SK-N-MC (cell line): ENCODE data around the gene MLH1.

Experiments
- DNase-seq: peaks from one replicate; pipeline ENCODE4 v3.0.0-alpha.2; 2011; ENCODE audit warnings: low read depth, low spot score
- H3K27ac ChIP-seq: fragments of 200-600 bp; sonication (generic); 2 replicates; pipeline ENCODE4 v1.5.1; 2016; ENCODE audit warnings: mixed run types
- H3K36me3 ChIP-seq: fragments of 200-600 bp; sonication (generic); 2 replicates; pipeline ENCODE4 v1.6.1; 2017; ENCODE audit warnings: antibody characterized with exemption, low read length, mixed read lengths; ENCODE audit not compliant: insufficient read depth
- H3K4me3 ChIP-seq: fragments of 200-600 bp; sonication (generic); 2 replicates; pipeline ENCODE4 v1.5.1; 2016
- H3K9ac ChIP-seq: fragments of 200-600 bp; sonication (generic); 2 replicates; pipeline ENCODE4 v1.8.0; 2017; ENCODE audit warnings: mixed run types, mixed read lengths; ENCODE audit not compliant: insufficient read length
- H3K9me3 ChIP-seq: fragments of 200-600 bp; sonication (generic); 2 replicates; pipeline ENCODE4 v1.6.1; 2017; ENCODE audit warnings: low read depth, mild to moderate bottlenecking, antibody characterized with exemption, low read length, moderate library complexity, mixed read lengths
- EZH2 ChIP-seq: fragments of 200-600 bp; sonication (generic); IDR thresholded peaks from one replicate; pipeline ENCODE4 v1.6.1; 2017; ENCODE audit warnings: antibody characterized with exemption
- FOXP2 ChIP-seq: optimal IDR thresholded peaks from 2 replicates; pipeline ENCODE3; 2011; ENCODE audit warnings: mild to moderate bottlenecking, moderate library complexity; ENCODE audit not compliant: insufficient read depth; ENCODE audit errors: extremely low read length, control extremely low read depth
- POLR2AphosphoS5 ChIP-seq: IDR thresholded peaks from 2 replicates; pipeline ENCODE4 v1.6.1; 2012; ENCODE audit warnings: mild to moderate bottlenecking, low read depth, low read length, borderline replicate concordance

The MLH1 gene

DNA sequence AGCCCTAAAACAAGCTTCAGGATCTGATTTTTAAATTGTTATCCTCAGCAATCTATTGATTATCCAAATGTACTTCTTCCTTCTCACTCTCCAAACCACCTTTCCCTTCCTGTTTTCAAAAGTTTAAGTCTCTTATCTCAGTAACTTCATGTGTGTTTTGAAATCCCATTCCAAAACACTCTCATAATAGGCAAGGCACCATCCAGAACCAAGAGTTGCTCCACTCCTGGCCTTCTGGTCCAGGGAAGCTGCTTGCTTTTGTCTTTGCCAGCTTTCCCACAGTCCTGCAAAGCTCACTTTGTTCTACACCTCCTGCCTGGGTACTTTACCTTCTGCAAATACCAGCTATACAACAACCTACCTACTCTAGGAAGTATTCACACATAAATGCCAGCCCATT is 63.5 kb downstream of the MLH1 start:
- TF ChIP-seq EZH2 (no peak), FOXP2 (no peak), POLR2AphosphoS5 (no peak)
- H3K4me3 ChIP-seq = no peak overlapping the region
- H3K36me3 ChIP-seq = peaks cover 8% of the 10 kb centered on the region; the same call in 1 of the 2 replicates
- no peak overlapping the region for H3K27ac ChIP-seq
- H3K9ac ChIP-seq = no peak overlapping the region
- H3K9me3 ChIP-seq = no peaks in the 10 kb centered on the region
- DNase-seq = no peak

DNA sequence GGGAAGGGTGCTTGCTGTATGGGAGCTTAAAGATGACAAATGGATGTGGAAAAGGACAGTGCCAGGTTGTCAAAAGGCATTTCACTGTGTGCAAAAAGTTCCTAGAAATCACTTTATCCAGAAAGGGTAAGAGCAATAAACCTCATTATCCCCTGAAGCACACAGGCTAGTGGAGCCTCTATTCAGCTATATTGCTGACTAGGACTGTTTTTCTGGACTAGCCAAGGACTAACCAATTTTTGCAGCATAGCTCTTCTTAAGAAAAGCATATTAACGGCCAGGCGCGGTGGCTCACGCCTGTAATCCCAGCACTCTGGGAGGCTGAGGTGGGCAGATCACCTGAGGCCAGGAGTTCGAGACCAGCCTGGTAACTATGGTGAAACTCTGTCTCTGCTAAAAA is 64.8 kb downstream of the MLH1 start:
- Histone ChIP-seq H3K9ac (no peak overlapping the region), H3K9me3 (no peaks in the 10 kb centered on the region), H3K4me3 (no peak overlapping the region), H3K36me3 (peaks cover 8% of the 10 kb centered on the region; the same call in 1 of the 2 replicates), H3K27ac (no peak overlapping the region)
- TF ChIP-seq EZH2 (no peak), FOXP2 (no peak), POLR2AphosphoS5 (no peak)
- DNase-seq = no peak

DNA sequence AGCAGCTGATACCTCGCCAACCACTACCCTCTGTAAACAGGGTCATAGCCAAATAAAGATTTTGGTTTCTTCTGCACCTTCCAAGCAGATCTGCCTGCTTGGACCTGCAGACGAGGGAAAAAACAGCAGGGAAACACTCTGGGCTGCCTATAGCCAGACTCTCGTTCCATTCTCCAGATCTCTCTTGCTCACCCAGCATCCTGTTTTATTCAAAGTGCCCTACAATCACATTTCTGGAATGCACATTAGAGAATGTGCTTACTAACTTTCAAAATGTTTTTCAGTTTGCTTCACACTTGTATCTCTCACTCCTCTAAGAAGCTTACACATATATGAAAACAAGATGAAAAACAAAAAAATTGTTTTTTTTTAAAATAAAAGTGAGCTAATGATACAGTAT is 71.4 kb downstream of the MLH1 start:
- H3K9ac ChIP-seq = no peak overlapping the region
- no peak overlapping the region for H3K27ac ChIP-seq
- no peaks in the 10 kb centered on the region for H3K36me3 ChIP-seq
- no peaks in the 10 kb centered on the region for H3K9me3 ChIP-seq
- TF ChIP-seq FOXP2 = no peak
- TF ChIP-seq EZH2 = no peak
- no peak for TF ChIP-seq POLR2AphosphoS5
- no peak for DNase-seq
- H3K4me3 ChIP-seq = no peak overlapping the region

DNA sequence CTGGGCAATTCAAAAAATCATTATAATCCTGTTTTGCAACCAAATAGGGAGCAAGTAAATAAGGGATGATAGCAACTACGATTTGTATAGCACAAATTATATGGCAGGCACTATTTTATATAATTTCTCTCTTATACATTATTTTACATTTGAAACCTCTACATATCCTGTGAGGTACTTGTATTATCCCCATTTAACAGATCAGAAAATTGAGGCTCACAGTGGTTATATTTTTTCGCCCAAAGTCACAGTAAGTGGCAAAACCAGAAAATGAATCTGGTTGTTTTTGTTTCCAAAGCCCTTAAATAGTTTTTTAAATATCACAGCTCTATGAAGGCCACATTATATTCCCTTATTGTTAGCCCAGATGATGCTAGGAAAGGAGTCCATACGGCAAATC is 74.3 kb downstream of the MLH1 start:
- no peak overlapping the region for H3K27ac ChIP-seq
- H3K36me3 ChIP-seq = no peaks in the 10 kb centered on the region
- TF ChIP-seq FOXP2 (no peak), POLR2AphosphoS5 (no peak), EZH2 (no peak)
- H3K4me3 ChIP-seq = no peak overlapping the region
- H3K9me3 ChIP-seq = no peaks in the 10 kb centered on the region
- no peak for DNase-seq
- H3K9ac ChIP-seq = no peak overlapping the region

DNA sequence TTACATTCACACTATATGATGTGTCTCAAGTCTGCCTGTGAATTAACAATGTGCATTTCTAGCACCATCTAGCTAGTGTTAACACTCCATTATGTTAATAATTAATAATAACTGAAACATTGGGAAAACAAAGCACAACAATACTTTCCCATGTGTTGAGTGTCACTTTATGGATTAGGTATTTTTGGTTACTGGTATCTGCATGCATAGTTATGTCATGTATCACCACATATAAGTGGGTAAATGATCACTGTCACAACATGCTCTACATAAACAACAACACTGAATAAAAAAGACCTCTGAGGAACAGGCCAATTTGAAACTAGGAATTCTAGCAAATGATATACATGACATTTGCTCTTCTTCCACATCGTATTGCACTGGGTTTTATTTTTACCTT is 74.7 kb downstream of the MLH1 start:
- no peak for DNase-seq
- Histone ChIP-seq H3K4me3 (no peak overlapping the region), H3K27ac (no peak overlapping the region), H3K36me3 (no peaks in the 10 kb centered on the region), H3K9ac (no peak overlapping the region), H3K9me3 (no peaks in the 10 kb centered on the region)
- TF ChIP-seq EZH2 = no peak
- TF ChIP-seq FOXP2 = no peak
- no peak for TF ChIP-seq POLR2AphosphoS5

DNA sequence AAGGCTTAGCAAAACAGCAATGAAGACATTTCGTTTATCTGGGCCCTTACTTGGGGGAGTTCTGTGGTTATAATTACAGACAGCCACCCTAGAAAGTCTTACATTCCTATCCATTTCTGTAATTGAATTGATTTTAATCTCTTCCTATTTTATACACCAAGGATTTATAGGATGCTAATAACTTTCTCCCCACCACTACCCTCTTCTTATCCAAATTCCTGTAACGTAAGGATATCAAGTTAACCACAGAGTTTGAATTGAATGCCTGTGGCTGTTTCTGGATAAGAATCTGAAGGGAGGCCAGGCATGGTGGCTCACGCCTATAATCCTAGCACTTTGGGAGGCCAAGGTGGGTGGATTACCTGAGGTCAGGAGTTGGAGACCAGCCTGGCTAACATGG is 78.6 kb downstream of the MLH1 start:
- TF ChIP-seq POLR2AphosphoS5 (no peak), FOXP2 (no peak), EZH2 (no peak)
- Histone ChIP-seq H3K9me3 (no peaks in the 10 kb centered on the region), H3K36me3 (no peaks in the 10 kb centered on the region), H3K9ac (no peak overlapping the region), H3K27ac (no peak overlapping the region), H3K4me3 (no peak overlapping the region)
- DNase-seq = no peak

DNA sequence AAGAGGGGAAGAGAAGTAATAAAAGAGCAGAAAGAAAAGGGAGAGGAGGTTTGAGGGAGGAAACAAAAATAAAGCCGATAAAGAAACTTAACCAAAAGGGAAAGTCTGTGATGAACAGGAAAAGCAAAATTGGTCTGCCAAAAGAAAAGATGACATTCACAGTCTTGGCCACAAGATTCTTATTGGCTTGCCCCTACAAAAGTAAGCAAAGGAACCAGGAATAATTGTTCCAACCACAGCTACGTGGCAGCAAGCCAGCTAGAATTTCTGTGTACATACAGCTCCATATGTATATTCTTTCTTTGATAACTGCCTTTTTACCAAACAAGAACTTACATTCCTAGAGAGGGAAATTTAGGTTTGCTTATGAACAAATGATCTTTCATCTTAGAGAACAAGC is 79.6 kb downstream of the MLH1 start:
- TF ChIP-seq POLR2AphosphoS5 = peak; percentile 20; the same call in 1 of the 2 replicates
- TF ChIP-seq EZH2 = no peak
- peak; percentile 65 for TF ChIP-seq FOXP2
- Histone ChIP-seq H3K9ac (no peak overlapping the region), H3K9me3 (no peaks in the 10 kb centered on the region), H3K27ac (peak overlapping the region; percentile 50; the same call in 1 of the 2 replicates), H3K4me3 (peak overlapping the region; percentile 40), H3K36me3 (no peaks in the 10 kb centered on the region)
- peak; percentile 90 for DNase-seq

DNA sequence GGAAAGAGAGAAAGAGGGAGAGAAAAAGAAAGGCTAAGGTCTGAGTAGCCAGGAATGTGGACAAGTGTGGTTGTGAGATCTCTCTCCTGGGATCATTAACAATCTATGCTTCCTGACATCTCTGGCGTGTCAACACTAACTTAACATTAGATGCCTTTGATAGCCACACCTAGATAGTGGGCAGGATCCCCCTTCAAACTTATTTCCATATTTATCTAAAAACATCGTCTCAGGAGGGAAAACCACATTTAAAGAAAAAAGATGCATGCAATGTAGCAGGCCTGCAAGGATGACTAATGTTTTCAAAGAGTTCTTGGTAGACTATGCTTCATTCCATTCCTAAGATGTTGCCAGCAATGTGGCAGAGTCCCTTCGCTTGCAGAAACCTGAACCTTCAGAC is 80.9 kb downstream of the MLH1 start:
- Histone ChIP-seq H3K9ac (no peak overlapping the region), H3K36me3 (no peaks in the 10 kb centered on the region), H3K27ac (no peak overlapping the region), H3K9me3 (no peaks in the 10 kb centered on the region), H3K4me3 (no peak overlapping the region)
- TF ChIP-seq EZH2 (no peak), POLR2AphosphoS5 (no peak), FOXP2 (no peak)
- DNase-seq = no peak

DNA sequence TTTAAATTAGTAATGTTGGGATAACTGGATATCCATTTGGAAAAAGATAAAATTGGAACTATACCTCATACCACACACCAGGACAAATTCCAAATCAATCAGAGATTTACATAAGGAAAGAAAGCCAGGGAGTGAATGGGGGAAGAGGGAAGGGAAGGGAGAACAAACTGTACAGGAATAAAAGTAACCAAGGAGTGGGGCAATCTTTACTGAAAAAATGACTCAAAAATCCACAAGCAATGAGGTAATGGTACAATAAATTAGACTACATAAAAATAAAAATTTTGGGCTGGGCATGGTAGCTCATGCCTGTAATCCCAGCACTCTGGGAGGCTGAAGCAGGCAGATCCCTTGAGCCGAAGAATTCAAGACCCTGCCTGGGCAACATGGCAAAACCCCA is 82.6 kb downstream of the MLH1 start:
- Histone ChIP-seq H3K4me3 (no peak overlapping the region), H3K9ac (no peak overlapping the region), H3K36me3 (no peaks in the 10 kb centered on the region), H3K27ac (no peak overlapping the region), H3K9me3 (no peaks in the 10 kb centered on the region)
- DNase-seq = no peak
- no peak for TF ChIP-seq FOXP2
- TF ChIP-seq POLR2AphosphoS5 = no peak
- no peak for TF ChIP-seq EZH2

DNA sequence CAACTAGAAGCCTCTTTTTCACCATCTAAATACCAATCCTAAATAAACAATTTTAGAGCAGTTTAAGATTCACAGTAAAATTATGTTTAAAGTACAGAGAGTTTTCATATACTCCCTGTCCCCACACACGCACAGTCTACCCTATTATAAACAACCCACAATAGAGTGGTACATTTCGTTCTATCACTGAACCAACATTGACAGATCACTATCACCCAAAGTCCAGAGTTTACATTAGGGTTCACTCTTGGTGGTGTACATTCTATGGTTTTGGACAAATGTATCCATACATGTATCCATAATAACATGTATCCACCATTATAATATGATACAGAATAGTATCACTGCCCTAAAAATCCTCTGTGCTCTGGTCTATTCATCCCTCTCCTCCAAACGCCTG is 89.0 kb downstream of the MLH1 start:
- Histone ChIP-seq H3K36me3 (no peaks in the 10 kb centered on the region), H3K9ac (no peak overlapping the region), H3K9me3 (no peaks in the 10 kb centered on the region), H3K4me3 (no peak overlapping the region), H3K27ac (no peak overlapping the region)
- DNase-seq = no peak
- TF ChIP-seq FOXP2 = no peak
- TF ChIP-seq POLR2AphosphoS5 = no peak
- TF ChIP-seq EZH2 = no peak
